GM13977 (cell line): ENCODE measurements around the gene POLR1G.

Source experiments
- DNase-seq: peaks from one replicate; pipeline ENCODE4 v3.0.0; 2012; ENCODE audit warnings: low spot score
- CTCF ChIP-seq: IDR thresholded peaks from 2 replicates; pipeline ENCODE4 v1.5.1; 2012; ENCODE audit warnings: mild to moderate bottlenecking, control low read depth; ENCODE audit not compliant: insufficient read depth; ENCODE audit errors: extremely low read depth, missing control alignments
- in situ Hi-C: fragments of 300-500 bp; cut with MboI; formaldehyde crosslinking; loops from one replicate; pipeline ENCODE4 v1.12.0; 2022; ENCODE audit warnings: low sequenced_read_pairs, low pct_unique_long_range_greater_than_20kb, mixed read lengths, inconsistent platforms; ENCODE audit not compliant: unreplicated experiment

POLR1G gene

GRCh38 chr19:45413497-45413896, 7.1 kb downstream of the POLR1G start:
- in situ Hi-C loops, result no loop called here
- DNase-seq, result no peak
- TF ChIP-seq CTCF, result no peak

- no peak for TF ChIP-seq CTCF
- no peak for DNase-seq
- in situ Hi-C loops, result no loop called here
Observed at GRCh38 chr19:45414468-45414867, 8.0 kb downstream of the POLR1G start.

GRCh38 chr19:45417151-45417550, 10.7 kb downstream of the POLR1G start:
- in situ Hi-C loops, result no loop called here
- DNase-seq, result no peak
- TF ChIP-seq CTCF, result no peak

- in situ Hi-C loops, result no loop called here
- DNase-seq, result no peak
- TF ChIP-seq CTCF, result no peak
Observed at GRCh38 chr19:45418802-45419201, 12.4 kb downstream of the POLR1G start.

GRCh38 chr19:45419396-45419795, 13.0 kb downstream of the POLR1G start:
- no peak for TF ChIP-seq CTCF
- in situ Hi-C loops, result no loop called here
- peak; percentile 81 for DNase-seq

- no peak for DNase-seq
- TF ChIP-seq CTCF, result no peak
- in situ Hi-C loops, result no loop called here
Observed at GRCh38 chr19:45419895-45420294, 13.5 kb downstream of the POLR1G start.

- no peak for TF ChIP-seq CTCF
- DNase-seq, result no peak
- in situ Hi-C loops, result no loop called here
Observed at GRCh38 chr19:45420356-45420755, 13.9 kb downstream of the POLR1G start.
